Measurements from ENCODE around the gene SGPL1.

The SGPL1 gene

DNA sequence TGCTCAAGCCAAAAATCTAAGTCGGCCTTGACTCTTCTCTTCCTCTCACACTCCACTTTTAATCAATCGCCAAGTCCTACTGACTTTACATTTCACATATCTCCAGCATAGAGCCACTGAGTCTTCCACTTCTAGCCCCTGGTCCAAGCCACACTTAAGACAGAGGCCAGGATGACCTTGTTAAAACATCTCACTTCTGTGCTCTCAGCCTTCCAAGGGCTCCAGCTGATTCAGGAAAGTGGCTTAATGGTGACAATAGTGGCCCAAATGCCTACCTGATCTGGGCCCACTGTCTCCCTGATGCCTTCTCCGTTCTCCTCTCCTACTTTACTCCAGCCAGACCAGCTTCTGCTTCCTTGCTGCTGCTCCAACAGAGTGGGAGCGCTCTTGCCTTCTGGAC lies 35.0 kb upstream of the SGPL1 start:
- no peak for DNase-seq

GRCh38 chr10:70781461-70782051 lies 34.2 kb upstream of the SGPL1 start:
- DNase-seq = no peak

GRCh38 chr10:70782086-70782745 lies 33.5 kb upstream of the SGPL1 start:
- DNase-seq = no peak

GRCh38 chr10:70782746-70783680 lies 32.7 kb upstream of the SGPL1 start:
- no peak for DNase-seq

GRCh38 chr10:70784016-70784415 lies 31.7 kb upstream of the SGPL1 start:
- no peak for DNase-seq

DNA sequence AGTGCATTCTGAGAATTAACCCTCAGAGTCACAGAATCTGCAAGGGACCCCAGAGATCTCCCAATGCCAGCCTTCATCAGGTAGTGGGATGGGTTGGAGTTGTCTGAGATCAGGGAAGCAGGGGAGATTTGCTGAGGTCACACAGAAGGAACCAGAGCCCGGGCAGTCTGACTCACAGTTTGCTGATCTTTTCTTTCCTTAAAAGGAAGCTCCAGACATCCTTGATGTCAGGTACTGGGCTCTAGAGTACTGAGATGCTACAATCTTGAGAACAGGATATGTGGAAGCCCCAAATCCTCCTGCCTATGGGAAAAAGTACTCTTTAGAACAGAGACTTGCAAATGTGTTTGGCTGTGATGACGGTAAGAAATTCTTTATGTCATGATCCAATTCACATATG lies 31.3 kb upstream of the SGPL1 start:
- DNase-seq = no peak

GRCh38 chr10:70785190-70785589 lies 30.6 kb upstream of the SGPL1 start, which contains the start of gene TBATA:
Gene TBATA, minus strand, starts transcription at chr10:70785377. Its CDS starts 1,998 bp downstream, at chr10:70783379.
- DNase-seq = peak; percentile 53

GRCh38 chr10:70786799-70787415 lies 28.8 kb upstream of the SGPL1 start:
- peak; percentile 11 for DNase-seq

DNA sequence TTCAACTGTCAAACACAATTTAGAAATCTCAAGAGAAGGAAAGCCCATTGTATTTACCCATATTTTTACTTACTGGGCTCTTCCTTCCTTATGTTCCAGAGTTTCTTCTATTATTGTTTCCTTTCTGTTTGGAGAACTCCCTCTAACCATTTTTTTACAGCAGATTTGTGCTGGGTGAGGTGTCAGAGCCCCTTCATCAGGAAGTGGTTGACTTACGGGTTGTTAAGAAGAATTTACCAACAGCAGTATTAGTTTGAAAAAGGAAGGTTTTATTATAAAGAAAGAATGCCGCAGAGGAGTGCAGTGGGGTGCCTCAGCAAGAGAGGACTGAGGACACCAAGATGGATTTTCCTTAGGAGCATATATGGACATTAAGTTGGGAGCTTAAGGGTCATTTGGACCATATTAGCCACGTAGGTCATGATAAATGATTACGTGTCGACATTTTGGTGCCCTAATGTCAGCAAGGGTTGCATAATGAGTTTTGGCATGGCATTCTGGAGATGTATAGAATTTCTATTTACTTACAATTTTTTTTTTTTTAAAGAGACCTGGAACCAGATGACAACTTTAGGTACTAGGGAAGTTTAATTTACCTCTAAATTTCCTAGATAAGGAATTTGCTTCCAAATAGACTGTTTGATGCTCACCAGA lies 24.2 kb upstream of the SGPL1 start:
- no peak for DNase-seq

GRCh38 chr10:70795613-70796012 lies 20.1 kb upstream of the SGPL1 start:
- DNase-seq = no peak

DNA sequence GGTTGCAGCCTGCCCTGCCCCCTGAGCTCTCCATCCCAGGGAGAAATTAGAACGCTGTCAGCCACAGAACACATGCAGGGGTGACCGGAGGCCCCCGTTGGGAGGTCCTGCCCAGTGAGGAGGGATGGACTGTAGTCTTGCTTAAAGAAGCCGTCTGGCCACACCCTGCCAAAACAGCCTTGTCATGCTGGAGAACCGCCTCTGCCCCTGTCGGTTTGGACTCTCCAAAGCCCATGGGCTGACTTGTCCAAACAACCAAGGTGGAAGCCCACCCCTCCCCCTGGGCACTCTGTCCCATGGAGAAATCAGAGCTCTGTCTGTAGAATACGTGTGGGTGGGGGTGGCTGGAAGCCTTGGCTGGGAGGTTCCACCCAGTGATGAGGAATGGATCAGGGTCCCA lies 17.9 kb upstream of the SGPL1 start:
- DNase-seq = no peak

GRCh38 chr10:70799124-70799523 lies 16.6 kb upstream of the SGPL1 start:
- no peak for DNase-seq

GRCh38 chr10:70801854-70802253 lies 13.9 kb upstream of the SGPL1 start:
- no peak for DNase-seq

DNA sequence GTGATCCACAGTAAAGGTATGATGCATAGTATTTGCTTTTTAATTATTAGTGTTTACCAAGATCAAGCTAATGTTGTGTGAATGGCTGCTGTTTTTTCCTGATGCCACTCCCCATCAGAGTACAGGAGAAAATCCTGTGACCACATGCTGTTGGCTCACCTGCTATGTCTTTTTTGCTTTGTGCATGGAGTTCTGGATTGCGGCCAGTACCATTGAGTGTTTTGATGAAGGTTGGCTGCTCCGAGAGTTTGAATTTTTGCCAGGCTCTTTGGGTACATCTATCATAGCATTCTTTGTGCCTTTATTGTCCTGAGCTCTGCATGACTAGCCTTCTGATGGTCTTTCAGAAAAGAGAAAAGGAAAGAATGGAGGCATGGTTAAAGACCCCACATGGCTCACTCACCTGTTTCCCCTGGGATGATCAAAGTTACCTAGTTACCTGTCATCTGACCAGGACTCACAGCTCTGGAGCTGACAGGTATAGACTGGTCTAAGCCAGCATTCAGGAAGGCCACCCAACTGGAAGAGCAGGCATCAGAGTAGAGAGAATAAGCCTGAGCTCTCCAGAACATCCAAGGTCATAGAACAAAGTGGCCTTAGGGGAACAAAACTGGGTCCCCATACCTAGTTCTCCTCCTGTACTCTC lies 11.8 kb upstream of the SGPL1 start:
- no peak for DNase-seq

- DNase-seq = no peak
These were observed 11.3 kb upstream of the SGPL1 start for GRCh38 chr10:70804421-70804808.

DNA sequence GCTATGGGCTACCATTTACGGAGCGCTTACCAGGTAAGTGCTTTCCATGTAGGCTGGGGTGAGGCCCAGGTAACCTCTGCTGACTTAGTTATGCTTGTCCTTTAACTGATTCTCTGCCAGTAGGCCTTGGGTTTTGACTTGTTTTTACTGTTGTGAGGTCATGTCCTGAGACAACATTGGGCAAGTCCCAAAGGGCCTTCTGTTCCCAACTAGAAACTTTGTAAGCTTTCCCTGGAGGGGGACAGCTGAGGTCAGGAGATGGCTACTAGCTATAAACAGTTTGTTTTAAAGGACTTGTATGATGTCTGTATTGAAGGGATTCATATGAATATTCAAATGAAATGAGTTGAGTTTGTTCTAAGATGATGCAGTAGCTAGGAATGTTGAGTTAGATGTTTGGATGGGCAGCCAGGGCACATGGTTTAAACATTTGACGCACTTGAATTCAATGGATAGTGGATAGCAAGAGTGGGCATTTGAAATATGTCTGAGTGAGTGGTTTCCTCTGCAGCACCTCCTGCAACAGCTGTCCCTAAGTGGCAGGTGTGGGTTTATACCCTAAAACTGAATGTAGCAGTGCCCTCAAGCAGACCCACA lies 10.0 kb upstream of the SGPL1 start:
- DNase-seq = no peak

DNA sequence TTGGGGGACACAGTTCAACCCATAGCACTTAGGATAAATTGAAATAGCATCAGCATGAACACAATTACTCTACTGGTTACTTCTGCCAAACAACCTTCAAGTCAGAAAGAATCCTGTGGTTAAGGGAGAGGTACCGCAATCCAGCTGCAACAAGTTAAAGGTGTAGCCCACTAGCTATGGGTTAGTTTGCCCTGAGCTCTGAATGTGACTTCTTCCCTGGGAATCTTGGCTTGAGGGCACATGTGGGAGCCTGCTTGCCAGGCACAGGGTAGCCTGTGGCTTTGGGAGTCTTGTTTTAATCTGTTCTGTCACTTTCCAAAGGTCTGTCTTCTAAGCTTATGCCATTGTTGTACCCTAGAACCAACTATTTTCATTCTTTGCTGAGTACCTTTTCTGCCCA lies 8.9 kb upstream of the SGPL1 start:
- no peak for DNase-seq

GRCh38 chr10:70807556-70807955 lies 8.2 kb upstream of the SGPL1 start:
- DNase-seq = no peak

- no peak for DNase-seq
These were observed 6.6 kb upstream of the SGPL1 start for GRCh38 chr10:70809011-70809611.

GRCh38 chr10:70809726-70810125 lies 6.0 kb upstream of the SGPL1 start:
- no peak for DNase-seq

DNA sequence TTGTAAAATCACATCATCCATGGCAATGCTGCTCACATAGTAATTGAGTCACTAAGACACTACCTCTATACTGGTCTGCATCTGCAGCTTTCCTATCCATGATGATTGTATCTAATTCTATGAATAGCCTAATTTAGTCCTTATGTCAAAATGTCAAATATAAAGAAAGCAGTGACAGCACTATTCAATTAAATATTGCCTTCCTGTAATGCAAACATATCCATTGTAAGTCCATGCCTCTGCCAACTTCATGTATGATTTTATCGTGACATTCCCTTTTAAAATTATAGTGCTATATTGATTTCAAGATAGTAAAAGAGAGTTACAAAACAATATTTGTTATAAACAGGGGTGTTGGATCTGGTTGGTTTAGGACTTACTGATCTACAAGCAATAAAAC lies 4.8 kb upstream of the SGPL1 start:
- DNase-seq = no peak
